Adrenal gland (tissue), 12 donors: ENCODE data around the gene SEMA5A. TPM values are rescaled to one million over a fixed set of nuclear protein-coding genes. Genes with fewer than 3 reads are reported as not detected.

Experiments used
- DNase-seq, 7 donors: peaks; one replicate each; pipeline ENCODE4 v3.0.0-alpha.2; 2019 to 2020
- H3K27ac ChIP-seq, 5 donors: fragments of 200-600 bp; sonication (generic) in 4 of 5; 1 replicate in 3 of 5; 2 replicates in 2 of 5; pipeline versions ENCODE4 v1.5.1 to v1.8.0; 2016 to 2020; ENCODE audit warnings: mild to moderate bottlenecking in 1 of 5
- H3K27me3 ChIP-seq: fragments of 200-600 bp; 2 replicates; pipeline ENCODE4 v1.8.0; 2021
- H3K36me3 ChIP-seq, 2 donors: fragments of 200-600 bp; replicated peaks in 1 of 2; 1 replicate in 1 of 2; 2 replicates in 1 of 2; pipeline versions ENCODE4 v1.5.1 to v1.8.0; 2018 to 2022
- H3K4me1 ChIP-seq, 2 donors: fragments of 200-600 bp; replicated peaks in 1 of 2; 1 replicate in 1 of 2; 2 replicates in 1 of 2; pipeline versions ENCODE4 v1.5.1 to v1.8.0; 2018 to 2021
- H3K4me3 ChIP-seq, 4 donors: fragments of 200-600 bp; sonication (generic) in 3 of 4; one replicate each; pipeline ENCODE4 v1.5.1; 2016 to 2018
- H3K9me3 ChIP-seq, 3 donors: fragments of 200-600 bp; sonication (generic) in 1 of 3; replicated peaks in 1 of 3; 1 replicate in 2 of 3; 2 replicates in 1 of 3; pipeline versions ENCODE4 v1.5.1 to v1.8.0; 2016 to 2021
- POLR2A ChIP-seq, 2 donors: fragments of 450-650 bp; IDR thresholded peaks; one replicate each; pipeline ENCODE4 v1.6.1; 2017; ENCODE audit warnings: antibody characterized with exemption in 2 of 2, mild to moderate bottlenecking in 2 of 2, moderate library complexity in 1 of 2
- whole genome bisulfite sequencing, 4 donors: extraction: QIAGEN DNeasy Blood & Tissue Kit in 2 of 4; methylation state at CpG; one replicate each; pipeline versions ENCODE4 v1.1.5 to v1.1.7; 2013 to 2017; 5-methylcytosine and 5-hydroxymethylcytosine counted together
- intact Hi-C, 2 donors: fragments of 100-400 bp; cut with DNase I; formaldehyde crosslinking; loops; one replicate each; pipeline versions ENCODE4 v1.14.1 to v1.15.0; 2022 to 2023
- polyA plus RNA-seq, 3 donors: library from polyadenylated mRNA; stranded (reverse); fragments of 200-250 nt in 2 of 3; fragments of 350-450 nt in 1 of 3; fragmentation: Illumina TruSeq in 1 of 3; extraction: RNeasy Lipid Tissue Mini Kit (QIAGEN cat#74804) in 1 of 3; gene quantifications; one replicate each; pipeline ENCODE4 v1.2.3, GENCODE V29; 2013 to 2014
- total RNA-seq, 9 donors: library from RNA; depleted of rRNA in 4 of 9; stranded (reverse); fragments of >200 nt in 4 of 9; fragments of 120-200 nt in 1 of 9; fragmentation: NEBNext Ultra II Directional in 1 of 9; extraction: Animal tissue kit (Norgen Biotek cat#: 25700) in 1 of 9; gene quantifications; one replicate each; pipeline versions ENCODE4 v1.1.0 to v1.2.4, GENCODE V29; 2013 to 2023
- TF ChIP-seq, protein P1 (sequence below), 6 experiments: fragments of 450-650 bp in 4 of 6; fragments of 200-600 bp in 2 of 6; sonication (generic) in 1 of 6; IDR thresholded peaks; 1 replicate in 5 of 6; 2 replicates in 1 of 6; pipeline versions ENCODE4 v1.5.1 to v1.8.0; 2016 to 2021; ENCODE audit warnings: antibody characterized with exemption in 6 of 6, mild to moderate bottlenecking in 2 of 6, moderate library complexity in 1 of 6
- donor health status: healthy with polysubstance abuse.
- donor health status: Bipolar disorder and iron deficiency.
- donor health status: DM: yes; HTN: yes; CAD: no.
- donor health status: DM: no; HTN: no; CAD: no.
- donor health status: DM: no; HTN: no; CAD: no.
- donor health status: DM: yes; HTN: yes; CAD: no.

SEMA5A gene
- total and polyA plus RNA-seq, 12 donors: 0.40 to 6.0 (median 2.6) TPM

DNA sequence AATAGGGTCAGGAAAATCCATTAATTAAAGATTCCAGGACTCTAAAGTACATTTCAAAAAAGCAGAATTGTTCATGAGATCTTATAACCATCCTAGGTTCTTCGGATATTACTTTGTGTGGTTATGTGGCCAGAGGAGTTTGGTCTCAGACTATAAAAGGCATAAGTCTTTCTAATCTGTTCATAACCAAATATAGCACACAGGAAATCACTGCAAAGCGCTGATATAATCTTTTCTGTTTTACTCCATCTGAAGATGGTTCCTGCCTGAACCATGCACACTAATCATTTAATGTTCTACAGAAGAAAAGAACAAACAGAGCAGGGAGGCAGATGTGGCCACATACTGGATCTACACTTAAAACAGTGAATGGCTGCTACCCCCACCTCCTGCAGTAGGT lies 182.8 kb downstream of the SEMA5A start:
- no peaks in the 10 kb centered on the region for H3K27me3 ChIP-seq
- DNase-seq: no peak
- H3K36me3 ChIP-seq: no peaks in the 10 kb centered on the region
- H3K4me3 ChIP-seq: no peak overlapping the region
- no peaks in the 10 kb centered on the region for H3K9me3 ChIP-seq
- TF ChIP-seq POLR2A (IDR thresholded peaks at IDR 0.05): no peak
- TF ChIP-seq, protein P1, sequence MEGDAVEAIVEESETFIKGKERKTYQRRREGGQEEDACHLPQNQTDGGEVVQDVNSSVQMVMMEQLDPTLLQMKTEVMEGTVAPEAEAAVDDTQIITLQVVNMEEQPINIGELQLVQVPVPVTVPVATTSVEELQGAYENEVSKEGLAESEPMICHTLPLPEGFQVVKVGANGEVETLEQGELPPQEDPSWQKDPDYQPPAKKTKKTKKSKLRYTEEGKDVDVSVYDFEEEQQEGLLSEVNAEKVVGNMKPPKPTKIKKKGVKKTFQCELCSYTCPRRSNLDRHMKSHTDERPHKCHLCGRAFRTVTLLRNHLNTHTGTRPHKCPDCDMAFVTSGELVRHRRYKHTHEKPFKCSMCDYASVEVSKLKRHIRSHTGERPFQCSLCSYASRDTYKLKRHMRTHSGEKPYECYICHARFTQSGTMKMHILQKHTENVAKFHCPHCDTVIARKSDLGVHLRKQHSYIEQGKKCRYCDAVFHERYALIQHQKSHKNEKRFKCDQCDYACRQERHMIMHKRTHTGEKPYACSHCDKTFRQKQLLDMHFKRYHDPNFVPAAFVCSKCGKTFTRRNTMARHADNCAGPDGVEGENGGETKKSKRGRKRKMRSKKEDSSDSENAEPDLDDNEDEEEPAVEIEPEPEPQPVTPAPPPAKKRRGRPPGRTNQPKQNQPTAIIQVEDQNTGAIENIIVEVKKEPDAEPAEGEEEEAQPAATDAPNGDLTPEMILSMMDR (IDR thresholded peaks at IDR 0.05): no peak
- intact Hi-C loops: loop anchor here (5.0 to 10.0 kb wide), 3 partner anchors 182 to 779 kb away; partner anchors contain the start of gene SEMA5A (in 2 of the 2)
- H3K4me1 ChIP-seq: no peaks in the 10 kb centered on the region
- H3K27ac ChIP-seq: no peak overlapping the region
- 21 to 27% (median 22%) methylated on average over 2 of the region's 2 CpGs for WGBS, 4 donors

DNA sequence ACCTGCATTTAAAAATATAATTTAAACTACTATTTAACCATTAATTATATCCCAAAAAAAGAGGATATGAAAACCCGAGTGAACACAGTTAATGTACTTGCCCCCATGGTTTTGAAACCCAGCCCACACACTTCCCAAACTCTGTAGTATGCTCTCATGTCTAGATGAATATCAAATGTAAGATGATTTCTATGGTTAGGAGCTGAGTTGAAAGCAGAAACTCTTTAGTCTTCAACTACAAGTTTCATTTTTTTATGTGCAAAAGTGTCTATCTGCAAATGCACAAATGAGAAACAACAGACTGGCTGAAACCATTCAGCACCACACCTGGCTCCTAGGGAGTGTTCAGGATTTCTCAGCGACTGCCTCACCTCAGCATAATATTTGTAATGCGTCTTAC lies 183.3 kb downstream of the SEMA5A start:
- H3K9me3 ChIP-seq: no peaks in the 10 kb centered on the region
- no peak overlapping the region for H3K4me3 ChIP-seq
- no peak for DNase-seq
- WGBS, 4 donors: 70 to 75% (median 73%) methylated on average over 3 of the region's 3 CpGs
- intact Hi-C loops: loop anchor here (5.0 to 10.0 kb wide), 3 partner anchors 182 to 780 kb away; partner anchors contain the start of gene SEMA5A (in 2 of the 2)
- TF ChIP-seq, protein P1 (IDR thresholded peaks at IDR 0.05): no peak
- no peak for TF ChIP-seq POLR2A (IDR thresholded peaks at IDR 0.05)
- H3K36me3 ChIP-seq: no peaks in the 10 kb centered on the region
- no peaks in the 10 kb centered on the region for H3K4me1 ChIP-seq
- H3K27me3 ChIP-seq: no peaks in the 10 kb centered on the region
- H3K27ac ChIP-seq: no peak overlapping the region

DNA sequence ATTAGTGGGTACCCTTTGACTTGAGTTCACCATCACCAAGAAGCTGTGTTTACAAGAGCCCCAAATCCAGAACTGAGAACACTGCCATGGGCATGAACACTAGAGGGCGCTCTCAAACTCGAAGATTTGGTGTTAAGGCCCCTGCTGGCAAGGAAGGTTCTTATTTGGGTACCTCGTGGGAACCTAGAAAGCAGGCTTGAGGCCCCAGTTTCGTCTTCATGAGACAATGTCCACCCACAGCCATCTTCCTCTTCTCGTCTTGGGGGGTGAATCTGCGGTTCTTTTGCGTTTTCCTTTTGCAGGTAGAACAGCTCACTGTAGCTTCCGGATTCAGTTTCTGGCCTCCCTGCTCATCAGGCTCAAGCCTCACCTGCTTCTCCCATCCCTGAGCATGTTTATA lies 184.0 kb downstream of the SEMA5A start:
- H3K27ac ChIP-seq: no peak overlapping the region
- intact Hi-C loops: loop anchor here (5.0 to 10.0 kb wide), 3 partner anchors 183 to 780 kb away; partner anchors contain the start of gene SEMA5A (in 2 of the 2)
- TF ChIP-seq, protein P1 (IDR thresholded peaks at IDR 0.05): peak; percentile 52 to 73 (median 67)
- TF ChIP-seq POLR2A (IDR thresholded peaks at IDR 0.05): no peak
- WGBS, 4 donors: 45 to 57% (median 47%) methylated on average over 8 of the region's 8 CpGs
- peak; percentile 33 to 79 (median 56) for DNase-seq
- no peaks in the 10 kb centered on the region for H3K27me3 ChIP-seq
- H3K36me3 ChIP-seq: no peaks in the 10 kb centered on the region
- H3K4me3 ChIP-seq: no peak overlapping the region
- H3K4me1 ChIP-seq: no peaks in the 10 kb centered on the region
- H3K9me3 ChIP-seq: no peaks in the 10 kb centered on the region

DNA sequence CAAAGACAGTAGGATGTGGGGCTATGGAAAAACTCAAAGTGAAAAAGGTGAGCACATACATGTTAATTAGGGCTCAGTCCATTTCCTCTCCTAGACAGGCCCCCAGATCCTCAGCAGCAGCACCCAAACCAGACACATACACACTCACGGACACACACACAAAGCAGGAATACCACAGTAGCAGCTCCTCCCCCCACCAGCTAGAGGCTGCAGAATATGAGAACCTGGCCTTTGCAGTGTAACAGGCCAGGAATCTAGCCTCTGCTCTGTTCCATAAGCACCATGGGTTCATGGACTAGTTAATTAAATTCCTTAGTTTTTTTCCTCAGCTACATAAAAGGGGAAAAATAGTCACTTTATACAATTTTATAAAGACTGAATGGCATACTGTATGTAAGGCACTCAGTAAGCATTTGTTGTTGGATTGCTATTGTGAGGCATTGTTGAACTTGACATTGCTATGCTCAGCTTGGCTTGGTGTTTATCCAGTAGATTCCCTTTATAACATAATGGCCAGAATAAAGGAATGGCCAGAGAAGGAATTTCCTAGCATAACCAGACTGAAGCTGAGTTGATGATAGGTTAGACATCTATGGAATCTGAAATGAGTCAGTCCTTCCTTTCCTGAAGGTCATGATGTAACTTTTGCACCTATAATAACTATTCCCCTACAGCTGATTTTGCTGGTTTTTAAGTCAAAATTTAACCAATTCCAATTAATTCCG lies 186.8 kb downstream of the SEMA5A start:
- H3K27me3 ChIP-seq: no peaks in the 10 kb centered on the region
- TF ChIP-seq, protein P1 (IDR thresholded peaks at IDR 0.05): no peak
- no peak for TF ChIP-seq POLR2A (IDR thresholded peaks at IDR 0.05)
- H3K4me1 ChIP-seq: no peaks in the 10 kb centered on the region
- 72 to 83% (median 76%) methylated on average over 2 of the region's 2 CpGs for WGBS, 4 donors
- no peaks in the 10 kb centered on the region for H3K9me3 ChIP-seq
- intact Hi-C loops: no loop called here
- no peaks in the 10 kb centered on the region for H3K36me3 ChIP-seq
- DNase-seq: no peak
- H3K27ac ChIP-seq: no peak overlapping the region
- no peak overlapping the region for H3K4me3 ChIP-seq
